ENCODE data around the gene PSIP1.

PSIP1 gene

DNA sequence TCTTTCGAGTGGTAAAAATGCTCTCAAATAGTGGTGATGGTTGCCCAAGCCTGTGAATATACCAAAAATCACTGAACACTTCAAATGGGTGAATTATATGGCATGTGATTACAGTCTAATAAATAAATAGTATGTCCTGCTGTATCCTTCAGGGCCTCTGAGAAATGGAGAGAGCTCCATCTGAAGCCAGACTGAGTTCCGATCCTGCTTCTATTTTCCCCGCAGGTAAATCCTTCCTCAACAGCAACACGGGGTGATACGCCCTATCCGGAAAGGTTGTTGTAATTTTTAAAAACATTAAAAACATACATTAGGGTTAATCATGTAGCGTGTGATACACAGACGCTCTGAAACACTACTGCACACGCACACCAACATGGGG lies 88.8 kb downstream of the PSIP1 start:
- Histone ChIP-seq H3K9ac (ENCODE audit: insufficient read length) (peak overlapping the region; percentile 81), H3K27ac (peak overlapping the region; percentile 65), H3K4me3 (peak overlapping the region; percentile 92), H3K36me3 (ENCODE audit: insufficient read depth, low read length) (peaks cover 24% of the 10 kb centered on the region), H3K9me3 (ENCODE audit: low read depth, low read length) (no peaks in the 10 kb centered on the region)
- DNase-seq (ENCODE audit: low read depth, low spot score), result no peak
- TF ChIP-seq EZH2 (IDR thresholded peaks at IDR 0.05) (no peak), FOXP2 (optimal IDR thresholded peaks at IDR 0.05; ENCODE audit: control extremely low read depth, extremely low read length, insufficient read depth) (no peak), POLR2AphosphoS5 (IDR thresholded peaks at IDR 0.05; ENCODE audit: borderline replicate concordance, low read depth, low read length) (no peak)

- H3K27ac ChIP-seq, result no peak overlapping the region
- DNase-seq (ENCODE audit: low read depth, low spot score), result no peak
- H3K4me3 ChIP-seq, result no peak overlapping the region
Observed at GRCh38 chr9:15421532-15421931, 89.2 kb downstream of the PSIP1 start.

DNA sequence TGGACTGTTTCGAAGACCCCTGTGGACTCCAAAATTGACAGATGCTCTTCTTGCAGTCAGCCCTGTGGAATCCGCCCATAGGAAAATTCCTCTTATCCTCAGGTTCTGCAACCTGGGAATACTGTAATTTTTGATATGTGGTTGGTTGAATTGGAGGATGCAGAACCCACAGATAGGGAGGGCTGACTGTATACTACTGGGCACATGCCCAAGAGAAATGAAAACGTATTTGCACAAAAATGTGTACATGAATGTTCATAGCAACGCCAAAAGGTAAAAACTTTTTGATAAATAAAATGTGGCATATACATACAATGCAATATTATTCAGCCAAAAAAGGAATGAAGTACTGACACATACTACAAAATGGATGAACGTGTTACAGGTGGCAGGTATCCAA lies 90.0 kb downstream of the PSIP1 start:
- TF ChIP-seq POLR2AphosphoS5 (IDR thresholded peaks at IDR 0.05; ENCODE audit: borderline replicate concordance, low read depth, low read length) (no peak), FOXP2 (optimal IDR thresholded peaks at IDR 0.05; ENCODE audit: control extremely low read depth, extremely low read length, insufficient read depth) (no peak), EZH2 (IDR thresholded peaks at IDR 0.05) (no peak)
- H3K36me3 ChIP-seq (ENCODE audit: insufficient read depth, low read length), result peaks cover 14% of the 10 kb centered on the region

More at GRCh38 chr9:15421532-15421931, 89.2 kb downstream of the PSIP1 start:
- Histone ChIP-seq H3K9me3 (ENCODE audit: low read depth, low read length) (no peaks in the 10 kb centered on the region), H3K36me3 (ENCODE audit: insufficient read depth, low read length) (peaks cover 21% of the 10 kb centered on the region), H3K9ac (ENCODE audit: insufficient read length) (peak overlapping the region; percentile 81)
- no peak for TF ChIP-seq FOXP2 (optimal IDR thresholded peaks at IDR 0.05; ENCODE audit: control extremely low read depth, extremely low read length, insufficient read depth)
- no peak for TF ChIP-seq POLR2AphosphoS5 (IDR thresholded peaks at IDR 0.05; ENCODE audit: borderline replicate concordance, low read depth, low read length)
- TF ChIP-seq EZH2 (IDR thresholded peaks at IDR 0.05), result no peak

GRCh38 chr9:15417626-15418025 lies 93.1 kb downstream of the PSIP1 start:
- Histone ChIP-seq H3K27ac (no peak overlapping the region), H3K9ac (ENCODE audit: insufficient read length) (no peak overlapping the region), H3K9me3 (ENCODE audit: low read depth, low read length) (no peaks in the 10 kb centered on the region), H3K36me3 (ENCODE audit: insufficient read depth, low read length) (no peaks in the 10 kb centered on the region), H3K4me3 (no peak overlapping the region)
- DNase-seq (ENCODE audit: low read depth, low spot score), result no peak
- TF ChIP-seq POLR2AphosphoS5 (IDR thresholded peaks at IDR 0.05; ENCODE audit: borderline replicate concordance, low read depth, low read length) (no peak), FOXP2 (optimal IDR thresholded peaks at IDR 0.05; ENCODE audit: control extremely low read depth, extremely low read length, insufficient read depth) (no peak), EZH2 (IDR thresholded peaks at IDR 0.05) (no peak)

More for the DNA sequence above, 90.0 kb downstream of the PSIP1 start:
- H3K27ac ChIP-seq, result no peak overlapping the region
- H3K9ac ChIP-seq (ENCODE audit: insufficient read length), result no peak overlapping the region
- H3K9me3 ChIP-seq (ENCODE audit: low read depth, low read length), result no peaks in the 10 kb centered on the region
- DNase-seq (ENCODE audit: low read depth, low spot score), result no peak
- no peak overlapping the region for H3K4me3 ChIP-seq

- H3K36me3 ChIP-seq (ENCODE audit: insufficient read depth, low read length), result no peaks in the 10 kb centered on the region
- no peak overlapping the region for H3K9ac ChIP-seq (ENCODE audit: insufficient read length)
- DNase-seq (ENCODE audit: low read depth, low spot score), result no peak
- no peak overlapping the region for H3K4me3 ChIP-seq
- TF ChIP-seq POLR2AphosphoS5 (IDR thresholded peaks at IDR 0.05; ENCODE audit: borderline replicate concordance, low read depth, low read length) (no peak), FOXP2 (optimal IDR thresholded peaks at IDR 0.05; ENCODE audit: control extremely low read depth, extremely low read length, insufficient read depth) (no peak), EZH2 (IDR thresholded peaks at IDR 0.05) (no peak)
- no peaks in the 10 kb centered on the region for H3K9me3 ChIP-seq (ENCODE audit: low read depth, low read length)
- no peak overlapping the region for H3K27ac ChIP-seq
Observed at GRCh38 chr9:15416880-15417279, 93.9 kb downstream of the PSIP1 start.

Measured in SK-N-MC (cell line).